Stomach smooth muscle (tissue), 2 donors: Measurements from ENCODE around the gene PERP.

Experiments used
- H3K27ac ChIP-seq: one replicate; pipeline ENCODE4 v1.7.0; 2013; ENCODE audit warnings: mild to moderate bottlenecking, low read length, inconsistent platforms
- H3K27me3 ChIP-seq, 2 donors: one replicate each; pipeline ENCODE4 v1.7.0; 2013; ENCODE audit warnings: low read length in 2 of 2; ENCODE audit not compliant: insufficient read depth in 2 of 2, control insufficient read depth in 1 of 2
- H3K36me3 ChIP-seq, 2 donors: one replicate each; pipeline ENCODE4 v1.7.0; 2013; ENCODE audit warnings: low read length in 2 of 2; ENCODE audit not compliant: control insufficient read depth in 2 of 2, insufficient read depth in 2 of 2
- H3K4me1 ChIP-seq: one replicate; pipeline ENCODE4 v1.7.0; 2013; ENCODE audit warnings: low read length; ENCODE audit not compliant: control insufficient read depth, insufficient read depth
- H3K4me3 ChIP-seq, 2 donors: one replicate each; pipeline ENCODE4 v1.7.0; 2013; ENCODE audit warnings: low read length in 2 of 2
- H3K9ac ChIP-seq, 2 donors: one replicate each; pipeline ENCODE4 v1.7.0; 2013; ENCODE audit warnings: low read length in 2 of 2, mild to moderate bottlenecking in 1 of 2
- H3K9me3 ChIP-seq, 2 donors: one replicate each; pipeline ENCODE4 v1.7.0; 2013; ENCODE audit warnings: low read length in 2 of 2; ENCODE audit not compliant: control insufficient read depth in 2 of 2
- donor health status: healthy.
- donor health status: Pancreatic carcinoma.

The PERP gene

GRCh38 chr6:138116661-138116999 lies 9.4 kb upstream of the PERP start:
- H3K27ac ChIP-seq, result no peak overlapping the region
- H3K4me1 ChIP-seq, result no peaks in the 10 kb centered on the region
- peaks cover 0 to 8% of the 10 kb centered on the region in 2 donors for H3K27me3 ChIP-seq
- H3K9ac ChIP-seq, result no peak overlapping the region
- H3K9me3 ChIP-seq, result no peaks in the 10 kb centered on the region
- no peaks in the 10 kb centered on the region for H3K36me3 ChIP-seq
- H3K4me3 ChIP-seq, result no peak overlapping the region

GRCh38 chr6:138115877-138116660 lies 8.8 kb upstream of the PERP start:
- no peak overlapping the region for H3K4me3 ChIP-seq
- H3K27ac ChIP-seq, result no peak overlapping the region
- no peaks in the 10 kb centered on the region for H3K4me1 ChIP-seq
- peaks cover 0 to 8% of the 10 kb centered on the region in 2 donors for H3K27me3 ChIP-seq
- H3K36me3 ChIP-seq, result no peaks in the 10 kb centered on the region
- H3K9me3 ChIP-seq, result no peaks in the 10 kb centered on the region
- H3K9ac ChIP-seq, result no peak overlapping the region

- H3K27ac ChIP-seq, result no peak overlapping the region
- H3K4me3 ChIP-seq, result no peak overlapping the region
- H3K9ac ChIP-seq, result no peak overlapping the region
- H3K36me3 ChIP-seq, result no peaks in the 10 kb centered on the region
- no peaks in the 10 kb centered on the region for H3K4me1 ChIP-seq
- H3K9me3 ChIP-seq, result no peaks in the 10 kb centered on the region
- H3K27me3 ChIP-seq, result peaks cover 0 to 8% of the 10 kb centered on the region in 2 donors
These were observed 8.0 kb upstream of the PERP start for GRCh38 chr6:138115201-138115600.

GRCh38 chr6:138113588-138114210 lies 6.5 kb upstream of the PERP start:
- Histone ChIP-seq H3K9ac (no peak overlapping the region), H3K4me3 (no peak overlapping the region), H3K4me1 (no peaks in the 10 kb centered on the region), H3K36me3 (no peaks in the 10 kb centered on the region), H3K9me3 (no peaks in the 10 kb centered on the region), H3K27me3 (peaks cover 0 to 8% of the 10 kb centered on the region in 2 donors), H3K27ac (no peak overlapping the region)

- H3K9ac ChIP-seq, result no peak overlapping the region
- peaks cover 8% of the 10 kb centered on the region for H3K4me1 ChIP-seq
- no peaks in the 10 kb centered on the region for H3K36me3 ChIP-seq
- H3K9me3 ChIP-seq, result no peaks in the 10 kb centered on the region
- H3K4me3 ChIP-seq, result no peak overlapping the region
- peaks cover 0 to 6% of the 10 kb centered on the region in 2 donors for H3K27me3 ChIP-seq
- H3K27ac ChIP-seq, result no peak overlapping the region
These were observed 3.0 kb upstream of the PERP start for GRCh38 chr6:138110229-138110628.

GRCh38 chr6:138109042-138109997 lies 2.1 kb upstream of the PERP start:
- Histone ChIP-seq H3K27ac (no peak overlapping the region), H3K27me3 (no peaks in the 10 kb centered on the region), H3K36me3 (no peaks in the 10 kb centered on the region), H3K9ac (no peak overlapping the region), H3K4me3 (no peak overlapping the region), H3K4me1 (peaks cover 8% of the 10 kb centered on the region), H3K9me3 (no peaks in the 10 kb centered on the region)

- Histone ChIP-seq H3K4me3 (peak overlapping the region; percentile 82 to 83), H3K27ac (no peak overlapping the region), H3K9ac (peak overlapping the region; percentile 68 to 82), H3K9me3 (no peaks in the 10 kb centered on the region), H3K27me3 (no peaks in the 10 kb centered on the region), H3K36me3 (no peaks in the 10 kb centered on the region), H3K4me1 (peaks cover 8% of the 10 kb centered on the region)
These were observed 753 bp upstream of the PERP start for GRCh38 chr6:138107752-138108592.

GRCh38 chr6:138106665-138107077 lies 548 bp downstream of the PERP start:
- Histone ChIP-seq H3K9me3 (no peaks in the 10 kb centered on the region), H3K9ac (peak overlapping the region; percentile 68 to 82)

GRCh38 chr6:138105880-138106664 lies 1.1 kb downstream of the PERP start:
- Histone ChIP-seq H3K36me3 (no peaks in the 10 kb centered on the region), H3K9me3 (no peaks in the 10 kb centered on the region), H3K9ac (peak overlapping the region; percentile 68 to 82), H3K4me3 (peak overlapping the region; percentile 82 to 83), H3K4me1 (peaks cover 8% of the 10 kb centered on the region), H3K27ac (no peak overlapping the region), H3K27me3 (no peaks in the 10 kb centered on the region)

More at GRCh38 chr6:138106665-138107077, 548 bp downstream of the PERP start:
- H3K27me3 ChIP-seq, result no peaks in the 10 kb centered on the region
- H3K4me3 ChIP-seq, result peak overlapping the region; percentile 82 to 83
- peaks cover 8% of the 10 kb centered on the region for H3K4me1 ChIP-seq
- no peak overlapping the region for H3K27ac ChIP-seq
- H3K36me3 ChIP-seq, result no peaks in the 10 kb centered on the region
